Endometrial microvascular endothelial cells (primary cell): Measurements from ENCODE around the gene WNT7A. TPM values are rescaled to one million over a fixed set of nuclear protein-coding genes. Genes with fewer than 3 reads are reported as not detected.

Source experiments
- in situ Hi-C: cut with HindIII; loops from 2 replicates; pipeline ENCODE4 v1.10.0; 2017; ENCODE audit warnings: low sequenced_read_pairs, low pct_unique_long_range_greater_than_20kb; ENCODE audit errors: inconsistent ontology term
- total RNA-seq: library from RNA; depleted of rRNA; stranded (reverse); fragments of >200 nt; gene quantifications from one replicate; pipeline ENCODE4 v1.2.3, GENCODE V29; 2015; ENCODE audit errors: inconsistent ontology term

The WNT7A gene
- total RNA-seq, 1 donor from 2014 or later = not detected

GRCh38 chr3:13836658-13837587 is 42.9 kb downstream of the WNT7A start:
- in situ Hi-C loops = no loop called here

GRCh38 chr3:13835246-13835645 is 44.6 kb downstream of the WNT7A start:
- in situ Hi-C loops = no loop called here

- in situ Hi-C loops = no loop called here
Measured at GRCh38 chr3:13834258-13835035, 45.4 kb downstream of the WNT7A start.

GRCh38 chr3:13833506-13834257 is 46.2 kb downstream of the WNT7A start:
- in situ Hi-C loops = no loop called here

- in situ Hi-C loops = no loop called here
Measured at GRCh38 chr3:13832130-13832529, 47.7 kb downstream of the WNT7A start.

- in situ Hi-C loops = no loop called here
Measured at GRCh38 chr3:13831386-13831996, 48.4 kb downstream of the WNT7A start.

- in situ Hi-C loops = no loop called here
Measured at GRCh38 chr3:13829311-13829710, 50.6 kb downstream of the WNT7A start.

GRCh38 chr3:13828501-13829265 is 51.2 kb downstream of the WNT7A start:
- in situ Hi-C loops = no loop called here

- in situ Hi-C loops = no loop called here
Measured at GRCh38 chr3:13827699-13828098, 52.2 kb downstream of the WNT7A start.

GRCh38 chr3:13827256-13827655 is 52.6 kb downstream of the WNT7A start:
- in situ Hi-C loops = no loop called here

- in situ Hi-C loops = no loop called here
Measured at GRCh38 chr3:13826672-13827071, 53.2 kb downstream of the WNT7A start.

GRCh38 chr3:13825821-13826220 is 54.0 kb downstream of the WNT7A start:
- in situ Hi-C loops = no loop called here

- in situ Hi-C loops = no loop called here
Measured at GRCh38 chr3:13825311-13825579, 54.6 kb downstream of the WNT7A start.

- in situ Hi-C loops = no loop called here
Measured at GRCh38 chr3:13824521-13825310, 55.2 kb downstream of the WNT7A start.

GRCh38 chr3:13823692-13824091 is 56.2 kb downstream of the WNT7A start:
- in situ Hi-C loops = no loop called here

GRCh38 chr3:13822871-13823585 is 56.8 kb downstream of the WNT7A start:
- in situ Hi-C loops = no loop called here

- in situ Hi-C loops = no loop called here
Measured at GRCh38 chr3:13822042-13822441, 57.8 kb downstream of the WNT7A start.
